ENCODE data around the gene GJB4.

GJB4 gene

GRCh38 chr1:34754964-34755637 lies 4.4 kb upstream of the GJB4 start, which contains the start of gene GJB5:
GJB5 (plus strand) TSS chr1:34755047; CDS start chr1:34757331, 2,284 bp downstream.
- in situ Hi-C loops (cut with HindIII; ENCODE audit: low sequenced_read_pairs) = no loop called here
- TF ChIP-seq, protein P1, sequence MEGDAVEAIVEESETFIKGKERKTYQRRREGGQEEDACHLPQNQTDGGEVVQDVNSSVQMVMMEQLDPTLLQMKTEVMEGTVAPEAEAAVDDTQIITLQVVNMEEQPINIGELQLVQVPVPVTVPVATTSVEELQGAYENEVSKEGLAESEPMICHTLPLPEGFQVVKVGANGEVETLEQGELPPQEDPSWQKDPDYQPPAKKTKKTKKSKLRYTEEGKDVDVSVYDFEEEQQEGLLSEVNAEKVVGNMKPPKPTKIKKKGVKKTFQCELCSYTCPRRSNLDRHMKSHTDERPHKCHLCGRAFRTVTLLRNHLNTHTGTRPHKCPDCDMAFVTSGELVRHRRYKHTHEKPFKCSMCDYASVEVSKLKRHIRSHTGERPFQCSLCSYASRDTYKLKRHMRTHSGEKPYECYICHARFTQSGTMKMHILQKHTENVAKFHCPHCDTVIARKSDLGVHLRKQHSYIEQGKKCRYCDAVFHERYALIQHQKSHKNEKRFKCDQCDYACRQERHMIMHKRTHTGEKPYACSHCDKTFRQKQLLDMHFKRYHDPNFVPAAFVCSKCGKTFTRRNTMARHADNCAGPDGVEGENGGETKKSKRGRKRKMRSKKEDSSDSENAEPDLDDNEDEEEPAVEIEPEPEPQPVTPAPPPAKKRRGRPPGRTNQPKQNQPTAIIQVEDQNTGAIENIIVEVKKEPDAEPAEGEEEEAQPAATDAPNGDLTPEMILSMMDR (IDR thresholded peaks at IDR 0.05; ENCODE audit: low read depth, low read length, missing control alignments) = no peak
- H3K4me3 ChIP-seq (ENCODE audit: low read depth, low read length) = no peak within 1 kb of the TSS
- no peak for DNase-seq (ENCODE audit: low read depth)

GRCh38 chr1:34755961-34756360 lies 3.6 kb upstream of the GJB4 start:
- in situ Hi-C loops (cut with HindIII; ENCODE audit: low sequenced_read_pairs) = no loop called here
- H3K4me3 ChIP-seq (ENCODE audit: low read depth, low read length) = no peak overlapping the region
- no peak for DNase-seq (ENCODE audit: low read depth)
- TF ChIP-seq, protein P1 (IDR thresholded peaks at IDR 0.05; ENCODE audit: low read depth, low read length, missing control alignments) = no peak

GRCh38 chr1:34757386-34757785 lies 2.2 kb upstream of the GJB4 start:
- TF ChIP-seq, protein P1 (IDR thresholded peaks at IDR 0.05; ENCODE audit: low read depth, low read length, missing control alignments) = no peak
- in situ Hi-C loops (cut with HindIII; ENCODE audit: low sequenced_read_pairs) = no loop called here
- no peak for DNase-seq (ENCODE audit: low read depth)
- H3K4me3 ChIP-seq (ENCODE audit: low read depth, low read length) = no peak overlapping the region

DNA sequence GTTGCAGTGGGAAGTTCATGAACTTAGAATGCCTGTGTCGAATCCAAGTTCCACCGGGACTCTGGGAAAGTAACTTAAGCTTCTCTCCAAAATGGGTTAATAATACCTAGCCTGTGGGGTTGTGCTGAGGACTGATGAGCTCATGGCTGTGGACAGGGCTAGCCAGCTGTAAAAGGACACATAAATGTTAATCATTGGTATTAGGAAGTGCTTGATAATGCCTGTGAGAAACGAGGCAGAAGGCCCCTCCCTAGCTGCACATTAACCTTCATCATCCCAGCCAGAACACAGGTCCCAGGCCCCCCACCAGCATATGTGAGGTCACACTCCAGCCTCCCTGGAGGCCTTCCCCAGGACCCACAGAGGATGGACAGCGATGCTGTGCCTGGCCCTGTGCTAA lies 789 bp upstream of the GJB4 start:
- no peak for DNase-seq (ENCODE audit: low read depth)
- no peak overlapping the region for H3K4me3 ChIP-seq (ENCODE audit: low read depth, low read length)
- in situ Hi-C loops (cut with HindIII; ENCODE audit: low sequenced_read_pairs) = no loop called here
- TF ChIP-seq, protein P1 (IDR thresholded peaks at IDR 0.05; ENCODE audit: low read depth, low read length, missing control alignments) = no peak

- in situ Hi-C loops (cut with HindIII; ENCODE audit: low sequenced_read_pairs) = no loop called here
- no peak overlapping the region for H3K4me3 ChIP-seq (ENCODE audit: low read depth, low read length)
- TF ChIP-seq, protein P1 (IDR thresholded peaks at IDR 0.05; ENCODE audit: low read depth, low read length, missing control alignments) = no peak
- DNase-seq (ENCODE audit: low read depth) = no peak
Observed at GRCh38 chr1:34761176-34761761, 1.7 kb downstream of the GJB4 start.

GRCh38 chr1:34761776-34762307 lies 2.3 kb downstream of the GJB4 start:
- TF ChIP-seq, protein P1 (IDR thresholded peaks at IDR 0.05; ENCODE audit: low read depth, low read length, missing control alignments) = no peak
- no peak for DNase-seq (ENCODE audit: low read depth)
- in situ Hi-C loops (cut with HindIII; ENCODE audit: low sequenced_read_pairs) = no loop called here

More at GRCh38 chr1:34761776-34762307, 2.3 kb downstream of the GJB4 start:
- H3K4me3 ChIP-seq (ENCODE audit: low read depth, low read length) = no peak overlapping the region

All from astrocyte of the cerebellum (primary cell).